Endothelial cell of umbilical vein (primary cell): ENCODE measurements around the gene PTPRD. TPM values are rescaled to one million over a fixed set of nuclear protein-coding genes. Genes with fewer than 3 reads are reported as not detected.

Experiments used
- BruUV-seq: library from RNA; stranded (reverse); fragments of 400-500 nt; replicated peaks from 2 replicates; lab custom pipeline; 2021; lab: Mats Ljungman, UMichigan
- CTCF ChIA-PET: fragments of 300-600, 350-600 bp; sonication (Branson Sonifier 250); formaldehyde crosslinking; loops from one replicate; lab custom pipeline; 2021; ENCODE audit warnings: antibody characterized with exemption, inconsistent platforms; lab: Charles Lee
- POLR2A ChIA-PET: fragments of 300-600, 350-600 bp; sonication (Branson Sonifier 250); formaldehyde crosslinking; loops from one replicate; lab custom pipeline; 2021; ENCODE audit warnings: antibody characterized with exemption, inconsistent platforms; lab: Charles Lee
- DNase-seq: peaks from one replicate; pipeline ENCODE4 v3.0.0-alpha.2; 2011; ENCODE audit warnings: low read depth, low spot score
- FAIRE-seq: peaks from 2 replicates; lab custom pipeline; 2011; peaks lifted over from hg19 to GRCh38; lab: Jason Lieb, UNC
- H2AFZ ChIP-seq: 2 replicates; pipeline ENCODE4 v1.6.0; 2012; ENCODE audit warnings: low read depth, low read length, control low read depth, inconsistent platforms
- H3K27ac ChIP-seq: 2 replicates; pipeline ENCODE4 v1.5.1; 2011; ENCODE audit warnings: low read depth, mild to moderate bottlenecking, control low read depth, low read length, moderate library complexity; ENCODE audit not compliant: insufficient read depth
- H3K27me3 ChIP-seq, 2 experiments: 2 replicates each; pipeline versions ENCODE4 v1.6.0 to v1.6.1; 2011; ENCODE audit warnings: low read length in 2 of 2, mixed read lengths in 1 of 2; ENCODE audit not compliant: control insufficient read depth in 2 of 2, insufficient read depth in 2 of 2
- H3K36me3 ChIP-seq, 2 experiments: 2 replicates in 1 of 2; 3 replicates in 1 of 2; pipeline ENCODE4 v1.5.1; 2011; ENCODE audit warnings: low read length in 2 of 2, mild to moderate bottlenecking in 1 of 2, moderate library complexity in 1 of 2; ENCODE audit not compliant: control insufficient read depth in 2 of 2, insufficient read depth in 2 of 2; ENCODE audit errors: extremely low read depth in 1 of 2
- H3K4me1 ChIP-seq: 3 replicates; pipeline ENCODE4 v1.5.1; 2011; ENCODE audit warnings: mild to moderate bottlenecking, low read length; ENCODE audit not compliant: control insufficient read depth, insufficient read depth; ENCODE audit errors: extremely low read depth
- H3K4me2 ChIP-seq: 2 replicates; pipeline ENCODE4 v1.6.1; 2011; ENCODE audit warnings: low read length, control low read depth, mixed read lengths; ENCODE audit not compliant: insufficient read depth
- H3K4me3 ChIP-seq, 3 experiments: fragments of 200-600 bp in 1 of 3; sonication (generic), shearing (Covaris generic) in 1 of 3; replicated peaks in 1 of 3; 2 replicates each; pipeline ENCODE4 v1.5.1; 2011 to 2016; ENCODE audit warnings: control low read depth in 3 of 3, low read length in 3 of 3, mild to moderate bottlenecking in 2 of 3, inconsistent platforms in 1 of 3, low read depth in 1 of 3, moderate library complexity in 1 of 3; ENCODE audit not compliant: insufficient read depth in 1 of 3
- H3K79me2 ChIP-seq: 2 replicates; pipeline ENCODE4 v1.6.0; 2012; ENCODE audit warnings: low read length, inconsistent platforms; ENCODE audit not compliant: control insufficient read depth, insufficient read depth
- H3K9ac ChIP-seq: replicated peaks from 2 replicates; pipeline ENCODE3; 2011; ENCODE audit warnings: low read length, control low read depth; ENCODE audit not compliant: insufficient read depth; ENCODE audit errors: extremely low read depth
- H3K9me1 ChIP-seq: replicated peaks from 3 replicates; pipeline ENCODE4 v1.6.0; 2011; ENCODE audit warnings: mild to moderate bottlenecking, low read length; ENCODE audit not compliant: control insufficient read depth, insufficient read depth; ENCODE audit errors: extremely low read depth
- H3K9me3 ChIP-seq: replicated peaks from 2 replicates; pipeline ENCODE4 v1.5.1; 2012; ENCODE audit warnings: low read length, inconsistent platforms; ENCODE audit not compliant: control insufficient read depth, insufficient read depth
- H4K20me1 ChIP-seq: replicated peaks from 2 replicates; pipeline ENCODE3; 2011; ENCODE audit warnings: mild to moderate bottlenecking, low read length; ENCODE audit not compliant: control insufficient read depth, insufficient read depth; ENCODE audit errors: extremely low read depth
- FOS ChIP-seq: IDR thresholded peaks from 2 replicates; pipeline ENCODE4 v1.6.1; 2011; ENCODE audit warnings: mild to moderate bottlenecking, low read length, moderate library complexity, borderline replicate concordance; ENCODE audit not compliant: insufficient read depth
- GATA2 ChIP-seq: IDR thresholded peaks from 2 replicates; pipeline ENCODE4 v1.7.0; 2011; ENCODE audit warnings: low read depth, mild to moderate bottlenecking, moderate library complexity, mixed read lengths, low read length; ENCODE audit not compliant: insufficient read length, insufficient read depth
- JUN ChIP-seq: IDR thresholded peaks from 2 replicates; pipeline ENCODE4 v1.6.1; 2011; ENCODE audit warnings: borderline replicate concordance, low read depth; ENCODE audit not compliant: insufficient read length, insufficient read depth
- MYC ChIP-seq: IDR thresholded peaks from one replicate; pipeline ENCODE4 v1.6.1; 2011; ENCODE audit warnings: mild to moderate bottlenecking, low read depth, low read length
- POLR2A ChIP-seq: IDR thresholded peaks from 2 replicates; pipeline ENCODE4 v1.6.1; 2012; ENCODE audit warnings: low read depth, mild to moderate bottlenecking, control low read depth, low read length
- dilution Hi-C: fragments of 300-500 bp; cut with MboI; formaldehyde crosslinking; loops from one replicate; pipeline ENCODE4 v1.15.0; 2019; ENCODE audit warnings: low sequenced_read_pairs; ENCODE audit not compliant: extremely low pct_ligation_motif_present
- intact Hi-C: fragments of 100-400 bp; cut with micrococcal nuclease; formaldehyde crosslinking; loops from one replicate; pipeline ENCODE4 v1.10.0; 2022
- polyA plus RNA-seq, 4 experiments: library from polyadenylated mRNA; depleted of rRNA in 3 of 4; stranded (reverse) in 3 of 4; unstranded in 1 of 4; fragments of >200 nt; gene quantifications; 2 replicates each; pipeline versions ENCODE4 v1.2.1 to v1.2.3, GENCODE V29; 2011 to 2012; ENCODE audit warnings: missing spikeins in 1 of 4
- total RNA-seq: library from RNA; stranded (reverse); gene quantifications from 2 replicates; pipeline ENCODE4 v1.2.3, GENCODE V29; 2021
- TF ChIP-seq, protein P1 (sequence below), 2 donors: IDR thresholded peaks; 1 replicate in 1 of 2; 2 replicates in 1 of 2; pipeline ENCODE4 v1.5.1; 2011; ENCODE audit warnings: low read length in 2 of 2, mild to moderate bottlenecking in 2 of 2, moderate library complexity in 2 of 2, control low read depth in 1 of 2, inconsistent platforms in 1 of 2, low read depth in 1 of 2; ENCODE audit not compliant: insufficient read depth in 1 of 2; ENCODE audit errors: extremely low read depth in 1 of 2
- TF ChIP-seq, protein P2 (sequence below): IDR thresholded peaks from 2 replicates; pipeline ENCODE4 v1.6.1; 2011; ENCODE audit not compliant: insufficient read depth, insufficient read length

PTPRD gene
- total and polyA plus RNA-seq, 2 donors (not counting 3 experiments of a cell fraction or from before 2014, with no cell fraction given) = 5.5 to 5.7 TPM

- BruUV-seq = no TSS peak
- dilution Hi-C loops = no loop called here
Observed at GRCh38 chr9:10651012-10651411, 38.2 kb upstream of the PTPRD start.

More at GRCh38 chr9:10651012-10651411, 38.2 kb upstream of the PTPRD start:
- no peaks in the 10 kb centered on the region for H3K9me1 ChIP-seq
- no peaks in the 10 kb centered on the region for H3K36me3 ChIP-seq
- H4K20me1 ChIP-seq = no peaks in the 10 kb centered on the region
- H3K9ac ChIP-seq = no peak overlapping the region
- ChIA-PET POLR2A (no interaction called here), CTCF (no interaction called here)
- DNase-seq = no peak
- intact Hi-C loops = no loop called here
- no peak for FAIRE-seq
- no peaks in the 10 kb centered on the region for H3K4me1 ChIP-seq
- TF ChIP-seq JUN = no peak
- TF ChIP-seq POLR2A = no peak
- no peak for TF ChIP-seq GATA2
- TF ChIP-seq MYC = no peak
- TF ChIP-seq, protein P1, sequence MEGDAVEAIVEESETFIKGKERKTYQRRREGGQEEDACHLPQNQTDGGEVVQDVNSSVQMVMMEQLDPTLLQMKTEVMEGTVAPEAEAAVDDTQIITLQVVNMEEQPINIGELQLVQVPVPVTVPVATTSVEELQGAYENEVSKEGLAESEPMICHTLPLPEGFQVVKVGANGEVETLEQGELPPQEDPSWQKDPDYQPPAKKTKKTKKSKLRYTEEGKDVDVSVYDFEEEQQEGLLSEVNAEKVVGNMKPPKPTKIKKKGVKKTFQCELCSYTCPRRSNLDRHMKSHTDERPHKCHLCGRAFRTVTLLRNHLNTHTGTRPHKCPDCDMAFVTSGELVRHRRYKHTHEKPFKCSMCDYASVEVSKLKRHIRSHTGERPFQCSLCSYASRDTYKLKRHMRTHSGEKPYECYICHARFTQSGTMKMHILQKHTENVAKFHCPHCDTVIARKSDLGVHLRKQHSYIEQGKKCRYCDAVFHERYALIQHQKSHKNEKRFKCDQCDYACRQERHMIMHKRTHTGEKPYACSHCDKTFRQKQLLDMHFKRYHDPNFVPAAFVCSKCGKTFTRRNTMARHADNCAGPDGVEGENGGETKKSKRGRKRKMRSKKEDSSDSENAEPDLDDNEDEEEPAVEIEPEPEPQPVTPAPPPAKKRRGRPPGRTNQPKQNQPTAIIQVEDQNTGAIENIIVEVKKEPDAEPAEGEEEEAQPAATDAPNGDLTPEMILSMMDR (IDR thresholded peaks at IDR 0.05; ENCODE audit: extremely low read depth in 1 of 2, insufficient read depth in 1 of 2, low read depth in 1 of 2, low read length in 2 of 2) = no peak
- TF ChIP-seq, protein P2, sequence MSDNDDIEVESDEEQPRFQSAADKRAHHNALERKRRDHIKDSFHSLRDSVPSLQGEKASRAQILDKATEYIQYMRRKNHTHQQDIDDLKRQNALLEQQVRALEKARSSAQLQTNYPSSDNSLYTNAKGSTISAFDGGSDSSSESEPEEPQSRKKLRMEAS = no peak
- no peak for TF ChIP-seq FOS
- H2AFZ ChIP-seq = no peak overlapping the region
- no peak overlapping the region for H3K4me2 ChIP-seq
- H3K79me2 ChIP-seq = no peaks in the 10 kb centered on the region
- H3K9me3 ChIP-seq = no peaks in the 10 kb centered on the region
- no peak overlapping the region for H3K4me3 ChIP-seq
- H3K27me3 ChIP-seq = no peaks in the 10 kb centered on the region
- H3K27ac ChIP-seq = no peak overlapping the region
